GM18867 (cell line): ENCODE results near the gene VWA2.
A peak's percentile ranks its signal among the peaks of the same experiment; 100 is the strongest.

Source experiments
- ATAC-seq: cut with Tn5 transposase; IDR thresholded peaks from one replicate; pipeline ENCODE4 v1.9.1; 2021; ENCODE audit warnings: mild to moderate bottlenecking, moderate library complexity; ENCODE audit not compliant: unreplicated experiment

The VWA2 gene

DNA sequence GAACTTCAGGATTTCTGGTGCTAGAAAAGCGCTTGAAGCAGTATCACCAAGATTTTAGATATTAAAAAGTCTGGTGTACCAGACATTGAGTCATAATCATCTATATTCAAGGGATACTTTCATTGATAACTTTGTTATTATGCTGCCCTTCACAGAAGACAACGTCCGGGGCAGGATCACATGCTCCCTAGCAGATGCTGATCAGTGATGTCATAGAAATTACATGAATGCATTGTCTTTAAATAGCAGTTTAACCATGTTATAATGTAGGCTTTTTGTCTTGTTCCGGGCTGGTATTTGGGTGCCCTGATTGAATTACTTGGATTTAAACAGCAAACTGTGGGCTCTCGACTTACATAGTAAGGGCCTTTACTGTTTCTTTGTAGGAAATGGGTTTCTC lies 54.0 kb downstream of the VWA2 start:
- ATAC-seq, result no peak

DNA sequence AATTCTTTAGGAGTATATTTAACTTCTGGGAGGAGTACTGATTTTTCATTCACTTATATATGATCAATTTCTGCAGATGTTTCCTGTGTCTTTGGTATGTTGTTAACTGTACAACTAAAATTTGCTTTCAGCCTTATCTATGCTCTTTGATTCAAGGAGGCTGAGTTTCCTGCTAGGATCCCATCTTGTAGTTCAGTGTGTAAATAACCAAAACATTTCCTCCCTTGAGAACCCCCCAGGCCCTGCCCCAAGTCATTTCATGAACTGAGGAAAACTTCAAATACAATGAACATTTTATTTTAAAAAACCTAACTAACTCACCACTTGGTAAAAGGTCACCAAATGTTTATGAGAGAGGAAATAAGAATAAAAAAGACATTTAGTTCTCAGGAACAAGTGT lies 55.5 kb downstream of the VWA2 start:
- no peak for ATAC-seq

DNA sequence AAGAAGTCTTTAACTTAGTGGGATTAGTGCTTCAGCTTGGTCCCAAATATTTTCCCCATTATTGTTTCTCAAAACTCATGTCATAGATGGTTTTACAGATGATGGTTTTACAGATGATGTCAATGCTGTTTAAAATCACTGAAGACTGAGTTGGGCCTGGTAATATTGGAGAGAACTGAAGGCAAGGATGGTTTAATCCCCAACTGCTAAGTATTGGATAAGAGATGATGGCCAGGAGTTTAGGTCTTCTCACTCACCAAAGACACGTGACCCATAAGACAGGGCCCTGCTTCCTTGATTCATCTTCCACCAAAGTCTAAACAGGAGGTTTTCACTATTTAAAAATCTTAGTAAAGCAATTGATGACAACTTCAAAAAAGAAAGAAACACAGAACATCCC lies 56.3 kb downstream of the VWA2 start:
- no peak for ATAC-seq

DNA sequence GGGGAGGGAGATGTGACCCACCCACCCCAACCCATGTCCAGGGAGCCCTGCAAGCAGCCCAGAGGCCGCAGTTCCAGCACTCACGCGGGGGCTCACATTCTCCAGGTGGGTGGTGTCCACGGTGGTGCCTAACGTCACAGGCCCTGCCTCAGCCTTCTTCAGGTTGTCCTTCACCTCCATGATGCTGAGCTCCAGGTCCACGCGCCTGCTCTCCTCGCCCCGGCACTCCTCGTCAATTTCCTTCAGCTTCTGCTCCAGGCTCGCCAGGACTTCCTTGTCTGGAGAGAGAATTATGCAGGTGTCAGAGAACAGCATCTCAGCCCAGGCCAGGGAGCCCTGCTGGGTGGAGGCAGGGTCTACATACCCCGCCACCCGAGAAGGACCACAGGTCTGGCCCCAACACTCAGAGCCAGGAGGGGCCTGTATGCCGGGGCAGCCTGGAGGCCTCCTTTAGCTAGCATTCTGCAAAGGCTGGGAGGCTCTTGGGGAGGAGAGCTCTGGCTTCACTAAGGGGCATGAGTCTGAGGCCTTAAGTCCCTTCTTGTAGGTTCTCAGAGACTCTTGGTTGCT lies 58.2 kb downstream of the VWA2 start:
- no peak for ATAC-seq

DNA sequence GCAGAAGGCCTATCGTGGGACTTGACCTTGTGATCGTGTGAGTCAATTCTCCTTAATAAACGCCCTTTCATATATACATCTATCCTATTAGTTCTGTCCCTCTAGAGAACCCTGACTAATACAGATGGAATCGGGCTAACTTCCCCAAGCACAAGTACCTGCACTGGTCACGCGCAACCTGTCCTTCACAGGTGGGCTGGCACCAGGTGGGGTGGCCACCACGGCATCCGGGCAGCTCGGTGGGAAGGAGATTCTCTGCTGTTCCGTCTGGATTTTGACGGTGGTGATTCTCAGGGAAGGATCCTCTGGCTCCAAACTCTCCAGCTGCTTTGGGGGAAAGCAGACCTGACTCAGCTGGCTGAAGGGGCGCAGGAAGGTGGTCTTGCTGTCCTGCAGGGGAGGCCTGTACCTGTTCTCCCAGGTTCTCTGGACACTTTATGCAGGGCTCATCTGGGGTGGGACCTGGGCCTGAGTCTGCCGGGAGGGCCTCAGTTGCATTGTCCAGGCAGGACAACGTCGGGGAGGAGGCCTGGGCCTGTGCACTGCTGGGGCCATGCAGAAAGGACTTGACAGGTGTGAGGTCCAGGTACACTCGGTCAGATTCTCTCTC lies 61.1 kb downstream of the VWA2 start:
- no peak for ATAC-seq

DNA sequence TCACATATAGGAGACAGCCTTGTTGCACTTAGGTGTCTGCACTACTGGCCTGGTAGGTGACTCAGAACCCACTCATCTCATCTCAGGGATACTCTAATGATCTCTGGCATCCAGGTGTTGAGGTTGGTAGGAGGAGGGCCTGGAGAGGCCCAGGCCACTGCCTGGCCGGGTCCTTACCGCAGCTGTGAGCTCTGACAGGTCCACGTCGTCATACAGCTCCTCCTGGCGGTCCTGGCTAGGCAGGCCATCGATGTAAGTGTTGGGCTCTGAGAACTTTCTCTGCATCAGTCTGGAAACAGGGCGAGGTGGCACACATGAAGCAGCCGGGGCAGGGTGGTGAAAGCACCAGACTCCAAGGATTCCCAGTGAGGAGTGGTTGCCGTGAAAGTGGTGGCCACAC lies 62.1 kb downstream of the VWA2 start:
- no peak for ATAC-seq

DNA sequence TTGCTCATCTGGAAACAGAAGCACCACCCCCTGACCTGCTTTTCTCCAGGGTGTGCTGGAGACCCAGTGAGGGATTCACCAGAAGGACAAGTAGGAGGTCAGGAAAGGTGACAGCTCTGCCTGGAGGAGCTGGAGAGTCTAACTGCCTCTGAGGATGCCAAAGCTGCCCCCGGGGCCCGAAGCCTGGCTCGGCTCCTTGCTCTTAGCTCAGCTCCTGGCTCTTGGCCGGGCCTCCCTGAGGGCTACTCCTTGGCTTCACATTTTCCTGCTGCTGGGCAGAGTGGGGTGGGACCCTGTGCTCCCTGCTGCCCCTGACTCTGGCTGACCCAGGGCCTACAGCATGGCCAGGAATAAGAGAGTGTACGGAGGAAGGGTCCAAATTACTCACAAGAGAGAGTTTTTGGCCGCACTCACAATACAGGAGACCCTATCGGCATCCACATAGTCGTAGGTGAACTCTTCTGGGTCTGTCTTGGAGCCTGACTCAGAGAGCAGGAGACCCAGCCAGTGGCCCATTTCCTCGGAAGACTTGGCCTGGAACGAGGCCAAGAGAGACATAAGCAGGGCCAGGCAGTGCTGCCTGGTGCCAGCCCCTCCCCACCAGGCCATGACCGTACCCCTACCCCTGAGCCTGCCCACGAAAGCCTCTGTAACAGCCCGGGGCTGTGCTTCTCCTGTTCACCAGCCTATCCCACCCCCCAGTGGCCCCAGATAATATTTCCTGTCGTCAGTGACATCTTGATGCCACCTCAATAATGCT lies 63.1 kb downstream of the VWA2 start:
- ATAC-seq, result no peak

DNA sequence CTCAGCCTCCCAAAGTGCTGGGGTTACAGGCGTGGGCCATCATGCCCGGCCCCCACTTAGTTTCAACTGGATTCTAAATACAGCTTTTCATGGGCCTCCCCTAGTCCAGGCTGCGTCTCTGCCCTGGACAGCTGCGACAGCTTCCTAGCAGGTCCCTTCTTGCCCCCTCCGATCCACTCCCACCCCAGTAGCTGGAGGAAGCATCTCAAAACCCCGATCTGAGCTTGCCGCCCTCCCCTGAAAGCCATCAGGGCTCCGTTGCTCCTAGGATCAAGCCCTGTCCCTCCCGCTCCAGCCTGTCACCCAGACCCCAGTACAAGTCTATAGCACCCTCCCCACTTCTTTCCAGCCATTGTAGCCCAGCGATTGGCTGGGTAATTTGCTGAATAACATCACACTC lies 64.5 kb downstream of the VWA2 start:
- peak; percentile 3 for ATAC-seq

DNA sequence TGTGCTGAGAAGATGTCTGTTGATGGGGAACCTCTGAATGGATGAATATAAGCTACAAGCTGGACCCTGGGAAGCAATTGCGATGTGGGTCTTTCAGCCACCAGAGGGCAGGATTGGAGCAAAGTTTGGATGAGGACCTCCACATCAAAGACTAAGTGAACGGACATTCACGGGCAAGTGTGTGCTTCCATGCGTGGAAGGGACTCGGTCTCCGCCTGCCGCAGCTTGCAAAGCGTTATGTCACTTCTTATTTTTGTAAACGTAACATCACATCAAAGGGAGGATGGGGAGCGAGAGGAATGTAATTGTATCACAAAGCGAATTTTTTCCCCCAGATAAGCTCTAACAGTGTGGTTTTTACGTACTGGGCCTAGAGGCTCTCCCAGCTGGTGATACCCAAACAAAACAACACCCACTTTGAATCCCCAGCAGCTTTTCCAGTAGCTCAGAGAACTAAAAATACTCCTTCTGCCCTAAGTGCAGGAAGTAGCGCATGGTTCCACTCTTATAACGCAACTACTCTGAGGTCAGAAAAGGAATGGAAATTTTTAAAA lies 65.0 kb downstream of the VWA2 start:
- ATAC-seq, result peak; percentile 82

DNA sequence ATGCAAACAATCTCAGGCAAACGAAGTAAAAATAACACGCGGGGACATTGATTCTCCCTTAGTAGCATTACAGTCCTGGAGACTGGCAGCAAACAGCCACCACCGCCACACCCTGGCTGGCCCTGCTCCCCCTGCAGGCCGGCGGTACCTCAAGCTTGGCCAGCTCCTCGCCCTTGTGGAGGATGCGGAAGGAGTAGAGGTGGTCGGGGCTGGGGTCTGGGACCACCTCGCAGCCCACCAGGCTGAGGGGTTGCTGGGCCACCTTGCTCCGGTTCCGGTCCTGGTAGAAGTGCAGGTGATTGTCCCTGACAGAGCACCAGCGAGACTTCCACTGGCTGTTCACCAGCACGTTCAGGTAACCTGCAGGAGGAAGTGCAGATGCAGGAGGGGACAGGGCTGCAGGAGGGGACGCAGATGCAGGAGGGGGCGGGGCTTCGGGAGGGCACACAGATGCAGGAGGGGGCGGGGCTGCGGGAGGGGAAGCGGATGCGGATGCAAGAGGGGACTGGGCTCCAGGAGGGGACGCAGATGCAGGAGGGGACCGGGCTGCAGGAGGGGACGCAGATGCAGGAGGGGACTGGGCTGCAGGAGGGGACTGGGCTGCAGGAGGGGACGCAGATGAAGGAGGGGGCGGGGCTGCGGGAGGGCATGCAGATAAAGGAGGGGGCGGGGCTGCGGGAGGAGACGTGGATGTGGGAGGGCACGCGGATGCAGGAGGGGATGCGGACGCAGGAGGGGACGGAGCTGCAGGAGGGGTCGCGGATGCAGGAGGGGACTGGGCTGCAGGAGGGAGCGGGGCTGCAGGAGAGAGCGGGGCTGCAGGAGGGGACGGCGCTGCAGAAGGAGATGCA lies 65.7 kb downstream of the VWA2 start:
- ATAC-seq, result peak; percentile 74

DNA sequence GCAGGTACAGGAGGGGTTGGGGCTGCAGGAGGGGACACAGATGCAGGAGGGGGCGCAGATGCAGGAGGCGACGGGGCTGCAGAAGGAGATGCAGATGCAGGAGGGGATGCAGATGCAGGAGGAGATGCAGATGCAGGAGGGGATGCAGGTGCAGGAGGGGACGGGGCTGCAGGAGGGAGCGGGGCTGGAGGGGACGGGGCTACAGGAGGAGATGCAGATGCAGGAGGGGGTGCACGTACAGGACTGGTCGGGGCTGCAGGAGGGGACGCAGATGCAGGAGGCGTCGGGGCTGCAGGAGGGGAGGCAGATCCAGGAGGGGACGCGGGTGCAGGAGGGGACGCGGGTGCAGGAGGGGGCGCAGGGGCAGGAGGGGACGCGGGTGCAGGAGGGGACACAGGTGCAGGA lies 66.5 kb downstream of the VWA2 start:
- no peak for ATAC-seq

DNA sequence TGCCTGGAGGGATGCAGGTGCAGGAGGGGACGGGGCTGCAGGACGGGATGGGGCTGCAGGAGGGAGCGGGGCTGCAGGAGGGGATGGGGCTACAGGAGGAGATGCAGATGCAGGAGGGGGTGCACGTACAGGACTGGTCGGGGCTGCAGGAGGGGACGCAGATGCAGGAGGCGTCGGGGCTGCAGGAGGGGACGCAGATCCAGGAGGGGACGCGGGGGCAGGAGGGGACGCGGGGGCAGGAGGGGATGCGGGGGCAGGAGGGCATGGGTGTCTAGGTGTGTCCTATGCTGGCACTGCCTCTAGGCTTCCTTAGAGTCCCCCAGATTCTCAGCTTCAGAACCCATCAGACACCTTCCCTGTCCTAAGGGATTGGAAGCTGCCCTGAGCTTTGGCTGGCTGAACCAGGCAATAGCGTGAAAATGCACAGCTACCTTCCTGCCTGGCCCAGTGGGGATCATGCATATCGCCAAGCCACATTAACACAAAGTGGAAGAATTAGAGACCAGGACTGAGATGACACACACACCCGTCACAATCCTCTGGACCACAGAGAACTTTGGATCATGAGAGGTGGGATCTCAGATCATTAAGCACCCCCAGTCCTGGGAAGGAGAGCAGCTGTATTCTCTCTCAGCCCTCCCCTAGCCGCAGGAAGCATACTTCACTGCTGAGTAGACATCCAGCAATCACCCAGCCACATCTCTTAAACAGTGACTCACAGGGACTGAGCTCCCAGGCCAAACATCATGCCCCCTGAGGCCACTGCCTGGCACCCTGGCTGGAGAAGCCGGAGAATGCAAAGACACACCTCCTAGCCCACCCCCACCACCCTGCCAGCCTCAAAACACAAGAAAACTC lies 67.3 kb downstream of the VWA2 start:
- no peak for ATAC-seq

DNA sequence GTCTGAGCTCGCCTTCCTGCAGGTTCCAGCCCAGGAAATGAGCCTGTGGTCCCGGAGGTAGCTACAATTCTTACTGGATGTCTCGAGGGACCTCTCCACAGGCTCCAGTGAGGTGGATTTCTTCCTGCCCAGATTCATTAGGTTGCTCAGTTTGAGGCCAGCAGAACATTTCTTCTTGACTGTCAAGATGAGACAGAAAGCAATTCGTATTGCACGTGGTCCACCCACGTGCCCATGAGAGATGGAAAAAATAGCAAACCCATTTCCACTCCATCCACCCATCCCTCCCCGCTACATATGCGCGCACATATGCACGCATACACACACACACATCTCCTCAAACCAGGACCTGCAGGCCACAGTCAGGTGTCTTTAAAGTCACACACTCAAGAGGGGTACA lies 68.7 kb downstream of the VWA2 start:
- no peak for ATAC-seq

DNA sequence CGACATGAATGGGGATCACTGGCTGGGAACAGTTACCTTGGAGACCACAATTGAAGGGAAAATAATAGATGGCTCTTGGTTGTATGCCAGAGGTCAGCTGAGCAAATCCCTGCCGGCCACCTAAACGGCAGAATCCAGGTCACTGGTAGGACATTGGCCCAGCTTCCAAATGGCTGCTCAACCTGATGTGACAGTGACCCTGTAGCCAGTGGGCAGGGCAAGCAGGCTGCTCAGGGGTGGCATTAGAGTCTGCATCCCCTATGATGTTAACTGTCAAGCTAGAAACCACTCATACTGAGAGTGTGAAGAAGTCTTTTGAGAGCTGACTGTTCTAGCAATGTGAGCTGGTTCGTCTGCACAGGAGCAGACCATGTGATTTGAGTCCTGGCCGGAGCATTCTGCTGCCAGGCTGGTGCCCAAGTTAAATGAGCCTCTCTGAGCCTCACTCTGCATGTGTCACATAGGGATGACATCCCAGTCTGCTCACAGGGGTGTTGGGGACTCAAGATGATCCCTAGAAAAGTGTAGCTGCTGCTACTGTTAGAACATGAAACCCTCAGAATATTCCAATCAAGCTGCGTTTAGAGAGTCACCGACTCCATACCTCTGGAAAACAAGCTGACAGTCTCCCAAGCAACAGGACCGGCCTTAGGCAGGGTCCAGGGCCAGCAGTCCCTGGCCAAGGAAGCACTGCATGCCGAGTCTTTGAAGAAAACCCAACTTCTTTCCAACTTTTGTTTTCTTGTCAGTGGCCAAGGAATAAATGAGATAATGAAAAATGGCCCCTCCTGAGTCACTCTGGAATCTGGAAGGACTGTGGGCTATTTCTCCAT lies 69.7 kb downstream of the VWA2 start:
- peak; percentile 48 for ATAC-seq

DNA sequence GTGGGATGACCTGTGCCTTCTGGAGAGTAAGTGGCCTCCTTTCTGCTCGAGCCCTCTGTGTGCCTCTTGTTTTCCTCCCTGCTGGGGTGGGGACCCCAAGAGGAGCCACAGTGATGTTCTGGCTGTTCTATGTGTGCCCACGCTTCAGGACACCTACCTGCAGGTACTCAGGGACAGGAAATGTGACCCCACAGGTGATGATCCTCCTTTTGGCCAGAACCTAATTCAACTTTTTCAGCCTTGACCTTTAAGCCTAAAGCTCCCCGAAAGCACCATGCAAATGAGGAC lies 70.3 kb downstream of the VWA2 start:
- ATAC-seq, result no peak

DNA sequence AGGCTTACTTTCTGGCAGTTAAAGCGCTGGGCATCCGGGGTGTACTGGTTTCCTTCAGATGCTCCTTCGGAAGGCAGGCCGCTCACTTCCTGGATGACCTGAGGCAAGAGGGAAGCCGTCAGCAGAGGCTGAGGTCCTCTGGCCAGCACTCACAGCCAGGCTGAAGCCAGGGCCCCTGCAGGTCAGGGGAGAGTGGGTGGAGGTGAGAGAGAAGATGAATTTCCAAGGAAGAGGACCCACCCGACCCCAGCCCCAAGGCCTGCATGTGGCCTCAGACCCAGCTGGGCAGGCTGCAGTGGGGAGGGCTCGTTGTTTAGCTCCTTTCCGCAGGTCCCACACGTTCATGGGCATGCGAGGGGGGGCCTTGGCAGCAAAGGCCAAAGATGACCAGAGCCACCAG lies 71.3 kb downstream of the VWA2 start:
- no peak for ATAC-seq

DNA sequence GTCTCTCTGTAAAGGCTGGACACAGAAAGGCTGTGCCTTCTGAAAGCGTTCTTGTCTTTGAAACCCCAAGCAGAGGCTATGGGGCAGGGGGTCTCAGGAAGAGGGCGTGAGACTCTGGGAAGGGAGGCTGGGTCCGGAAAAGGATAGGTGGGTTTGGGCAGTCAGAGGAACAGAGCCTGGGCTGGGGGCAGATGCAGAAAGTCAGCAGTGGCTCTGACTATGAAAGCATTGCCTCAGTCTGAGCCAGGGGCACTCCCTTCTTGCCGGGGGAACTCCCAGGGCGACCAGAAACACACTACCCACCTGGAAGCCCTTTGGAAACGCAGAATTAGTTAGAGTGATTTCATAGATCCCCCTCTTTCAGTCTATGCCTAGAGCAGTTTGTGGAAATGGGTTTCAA lies 72.0 kb downstream of the VWA2 start:
- ATAC-seq, result no peak

DNA sequence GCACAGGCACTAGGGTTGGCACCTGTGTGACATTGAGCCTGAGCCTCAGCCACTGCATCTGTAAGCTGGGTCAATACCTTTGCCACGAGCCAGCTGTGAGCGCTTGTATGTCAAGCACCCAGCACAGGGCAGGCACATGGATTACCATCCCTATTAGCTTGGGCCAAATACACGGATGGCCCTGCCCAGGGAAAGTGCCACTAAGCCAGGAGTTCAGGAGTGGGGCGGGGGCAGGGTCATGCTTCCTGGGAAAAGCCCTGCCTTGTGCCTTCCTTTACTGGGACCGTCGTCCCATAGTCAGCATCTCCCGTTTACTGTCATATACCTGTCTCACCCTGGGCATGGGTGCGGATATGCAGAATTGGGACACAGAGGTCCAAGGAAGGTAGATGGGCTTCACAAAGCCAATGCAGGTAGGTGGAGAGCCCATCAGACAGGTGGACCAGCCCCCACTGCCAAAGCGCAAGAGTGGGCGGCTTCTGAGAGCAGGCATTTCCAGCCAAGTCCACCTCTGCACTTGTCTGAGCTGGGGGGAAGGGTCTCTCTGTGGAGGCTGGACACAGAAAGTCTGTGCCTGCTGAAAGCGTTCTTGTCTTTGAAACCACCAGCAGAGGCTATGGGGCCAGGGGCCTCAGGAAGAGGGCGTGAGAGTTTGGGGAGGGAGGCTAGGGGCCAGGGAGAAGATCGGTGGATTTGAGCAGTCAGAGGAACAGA lies 72.6 kb downstream of the VWA2 start:
- ATAC-seq, result no peak

DNA sequence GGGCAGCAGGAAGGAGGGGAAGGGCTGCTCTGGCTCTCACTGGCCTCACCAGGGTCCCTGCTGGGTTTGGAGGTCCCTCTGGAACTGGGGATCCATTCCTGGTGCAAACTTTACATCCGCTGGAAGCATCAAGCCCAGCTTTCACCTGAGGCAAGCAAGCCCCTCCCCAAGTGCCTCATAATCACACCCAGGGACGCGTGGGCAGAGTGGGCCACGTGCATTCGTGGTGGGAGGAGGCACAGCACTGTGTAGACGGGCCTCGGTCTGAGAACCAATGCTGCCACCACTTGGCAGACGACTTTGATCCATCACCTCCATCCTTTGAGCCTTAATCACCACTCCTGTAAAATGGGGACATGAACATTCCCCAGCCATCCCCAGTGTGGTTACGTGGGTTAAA lies 74.1 kb downstream of the VWA2 start:
- ATAC-seq, result no peak
